HepG2 (cell line): ENCODE data around the gene ADCK2. TPM values are rescaled to one million over a fixed set of nuclear protein-coding genes. Genes with fewer than 3 reads are reported as not detected.

ENCODE experiments used
- ATF6 ChIP-seq: sonication (generic); formaldehyde crosslinking; conservative IDR thresholded peaks from 2 replicates; pipeline ENCODE4 v1.4.0; 2020; ENCODE audit warnings: missing genetic modification reagents
- FOXM1 ChIP-seq: sonication (generic); formaldehyde crosslinking; IDR thresholded peaks from 2 replicates; pipeline ENCODE4 v1.5.0; 2020; ENCODE audit warnings: missing genetic modification reagents
- PREB ChIP-seq: sonication (generic); formaldehyde crosslinking; IDR thresholded peaks from 2 replicates; pipeline ENCODE4 v1.4.0; 2020; ENCODE audit warnings: missing genetic modification reagents
- SNAPC4 ChIP-seq: sonication (generic); formaldehyde crosslinking; IDR thresholded peaks from 2 replicates; pipeline ENCODE4 v1.4.0; 2020; ENCODE audit warnings: mild to moderate bottlenecking, missing genetic modification reagents
- SP2 ChIP-seq: sonication (generic); formaldehyde crosslinking; IDR thresholded peaks from 2 replicates; pipeline ENCODE4 v1.5.1; 2020; ENCODE audit warnings: mild to moderate bottlenecking, missing genetic modification reagents
- TFDP2 ChIP-seq: sonication (generic); formaldehyde crosslinking; IDR thresholded peaks from 2 replicates; pipeline ENCODE4 v1.4.0; 2020; ENCODE audit warnings: missing genetic modification reagents
- ZBTB40 ChIP-seq, 2 experiments: fragments of 450-650 bp in 1 of 2; sonication (generic) in 1 of 2; formaldehyde crosslinking in 1 of 2; IDR thresholded peaks; 2 replicates each; pipeline versions ENCODE4 v1.6.1 to v1.8.0; 2016 to 2022; ENCODE audit warnings: antibody characterized with exemption in 1 of 2, mild to moderate bottlenecking in 1 of 2, missing genetic modification reagents in 1 of 2
- ZNF207 ChIP-seq: fragments of 450-650 bp; IDR thresholded peaks from 2 replicates; pipeline ENCODE4 v1.6.1; 2016; ENCODE audit warnings: antibody characterized with exemption, borderline replicate concordance
- polyA plus RNA-seq, 8 experiments: library from polyadenylated mRNA; depleted of rRNA in 3 of 8; stranded (reverse) in 7 of 8; unstranded in 1 of 8; fragments of >200 nt; fragmentation: Illumina TruSeq in 4 of 8; extraction: Trizol in 4 of 8; gene quantifications; 2 replicates each; pipeline versions ENCODE4 v1.2.1 to v1.2.3, GENCODE V29; 2011 to 2016; ENCODE audit warnings: low read depth in 4 of 8, missing spikeins in 1 of 8, mixed read lengths in 1 of 8; ENCODE audit not compliant: insufficient read depth in 1 of 8
- total RNA-seq, 5 experiments: library from RNA; depleted of rRNA; stranded (reverse); fragments of >200 nt; fragmentation: Illumina TruSeq; extraction: Trizol; gene quantifications; 2 replicates each; pipeline ENCODE4 v1.2.3, GENCODE V29; 2016; ENCODE audit warnings: low read depth in 1 of 5

ADCK2 gene
- total and polyA plus RNA-seq, 2 of the 13 experiments (the other 11 are each of a cell fraction or from before 2014, with no cell fraction given) = 8.6 to 18.8 TPM

- no peak for TF ChIP-seq ZBTB40 (IDR thresholded peaks at IDR 0.05)
- peak; percentile 57; the same call in 1 of the 2 replicates for TF ChIP-seq ZBTB40 (CRISPR knock-in tag; IDR thresholded peaks at IDR 0.05)
- TF ChIP-seq ZNF207 = no peak
- peak; percentile 68; the same call in 1 of the 2 replicates for TF ChIP-seq TFDP2 (CRISPR knock-in tag)
- TF ChIP-seq ATF6 = no peak
- no peak for TF ChIP-seq FOXM1 (CRISPR knock-in tag)
- no peak for TF ChIP-seq SNAPC4 (CRISPR knock-in tag)
- no peak for TF ChIP-seq PREB
- TF ChIP-seq SP2 (CRISPR knock-in tag) = peak; percentile 40; the same call in 1 of the 2 replicates
Measured at GRCh38 chr7:140696680-140697446, 24.1 kb downstream of the ADCK2 start, which contains the start of gene NDUFB2 (continued).
